AG04450 (cell line): ENCODE data around the gene TSEN54. TPM values are rescaled to one million over a fixed set of nuclear protein-coding genes. Genes with fewer than 3 reads are reported as not detected.

Source experiments
- CTCF ChIA-PET: fragments of 300-600, 350-600 bp; formaldehyde crosslinking; extraction: SDS; loops from one replicate; lab custom pipeline; 2022; ENCODE audit warnings: antibody characterized with exemption, inconsistent platforms; lab: Charles Lee
- POLR2A ChIA-PET: fragments of 350-600 bp; formaldehyde crosslinking; extraction: SDS; loops from one replicate; lab custom pipeline; 2021; ENCODE audit warnings: antibody characterized with exemption, inconsistent platforms; lab: Yijun Ruan, JAX
- DNase-seq: peaks from one replicate; pipeline ENCODE4 v3.0.0-alpha.2; 2011; ENCODE audit warnings: low read depth, low spot score
- H3K27ac ChIP-seq: one replicate; pipeline ENCODE4 v1.5.1; 2012; ENCODE audit warnings: low read depth, low read length, control low read depth
- H3K27me3 ChIP-seq: one replicate; pipeline ENCODE4 v1.6.0; 2012; ENCODE audit warnings: low read length; ENCODE audit not compliant: control insufficient read depth, insufficient read depth
- H3K4me3 ChIP-seq: 2 replicates; pipeline ENCODE4 v1.5.1; 2011; ENCODE audit warnings: mild to moderate bottlenecking, low read depth, low read length, control low read depth
- H3K9me3 ChIP-seq: 2 replicates; pipeline ENCODE4 v1.5.1; 2012; ENCODE audit warnings: low read length; ENCODE audit not compliant: control insufficient read depth, insufficient read depth
- polyA plus RNA-seq: library from polyadenylated mRNA; depleted of rRNA; stranded (reverse); fragments of >200 nt; gene quantifications from 2 replicates; pipeline ENCODE4 v1.2.3, GENCODE V29; 2011
- TF ChIP-seq, protein P1 (sequence below): IDR thresholded peaks from 2 replicates; pipeline ENCODE4 v1.5.1; 2011; ENCODE audit warnings: low read depth, low read length, control low read depth, inconsistent platforms

The TSEN54 gene
- polyA plus RNA-seq, 1 experiment, result 8.8 TPM

DNA sequence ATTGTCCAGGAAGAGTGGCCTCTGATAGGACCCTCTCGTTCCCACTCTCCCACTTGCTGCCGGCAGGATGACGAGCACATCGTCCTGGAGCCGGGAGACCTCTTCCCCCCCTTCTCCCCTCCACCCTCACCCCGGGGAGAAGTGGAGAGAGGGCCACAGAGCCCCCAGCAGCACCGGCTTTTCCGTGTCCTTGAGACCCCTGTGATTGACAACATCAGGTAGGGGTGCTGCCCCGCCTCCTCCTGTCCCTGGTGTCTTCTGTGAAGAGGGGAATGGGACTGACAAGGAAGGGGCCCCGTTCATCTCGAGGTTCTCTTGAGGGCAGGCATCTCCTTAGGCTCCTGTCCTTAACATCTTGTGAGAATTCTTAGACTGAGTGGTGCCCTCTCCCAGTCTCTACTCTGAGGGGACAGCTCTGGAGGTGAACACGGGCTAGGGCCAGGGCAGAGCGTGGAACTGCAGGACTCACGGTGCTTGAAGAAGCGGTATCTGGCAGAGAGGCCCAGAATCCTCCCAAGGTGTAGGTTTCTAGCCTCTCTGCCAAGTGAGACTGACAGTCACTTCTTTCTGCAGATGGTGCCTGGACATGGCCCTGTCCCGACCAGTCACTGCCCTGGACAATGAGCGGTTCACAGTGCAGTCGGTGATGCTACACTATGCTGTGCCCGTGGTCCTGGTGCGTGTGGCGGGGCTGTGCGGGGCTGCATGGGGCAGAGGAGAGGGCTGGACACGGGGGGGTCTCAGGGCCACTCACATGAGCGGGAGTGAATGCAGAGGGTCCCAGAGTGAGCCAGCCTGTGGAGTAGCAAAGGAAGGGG, 27.4 kb upstream of the TSEN54 start:
- DNase-seq, result no peak
- no peak overlapping the region for H3K27ac ChIP-seq
- no peak overlapping the region for H3K4me3 ChIP-seq
- H3K27me3 ChIP-seq, result no peaks in the 10 kb centered on the region
- TF ChIP-seq, protein P1, sequence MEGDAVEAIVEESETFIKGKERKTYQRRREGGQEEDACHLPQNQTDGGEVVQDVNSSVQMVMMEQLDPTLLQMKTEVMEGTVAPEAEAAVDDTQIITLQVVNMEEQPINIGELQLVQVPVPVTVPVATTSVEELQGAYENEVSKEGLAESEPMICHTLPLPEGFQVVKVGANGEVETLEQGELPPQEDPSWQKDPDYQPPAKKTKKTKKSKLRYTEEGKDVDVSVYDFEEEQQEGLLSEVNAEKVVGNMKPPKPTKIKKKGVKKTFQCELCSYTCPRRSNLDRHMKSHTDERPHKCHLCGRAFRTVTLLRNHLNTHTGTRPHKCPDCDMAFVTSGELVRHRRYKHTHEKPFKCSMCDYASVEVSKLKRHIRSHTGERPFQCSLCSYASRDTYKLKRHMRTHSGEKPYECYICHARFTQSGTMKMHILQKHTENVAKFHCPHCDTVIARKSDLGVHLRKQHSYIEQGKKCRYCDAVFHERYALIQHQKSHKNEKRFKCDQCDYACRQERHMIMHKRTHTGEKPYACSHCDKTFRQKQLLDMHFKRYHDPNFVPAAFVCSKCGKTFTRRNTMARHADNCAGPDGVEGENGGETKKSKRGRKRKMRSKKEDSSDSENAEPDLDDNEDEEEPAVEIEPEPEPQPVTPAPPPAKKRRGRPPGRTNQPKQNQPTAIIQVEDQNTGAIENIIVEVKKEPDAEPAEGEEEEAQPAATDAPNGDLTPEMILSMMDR, result no peak
- POLR2A ChIA-PET, result no interaction called here
- CTCF ChIA-PET, result no interaction called here
- no peaks in the 10 kb centered on the region for H3K9me3 ChIP-seq

DNA sequence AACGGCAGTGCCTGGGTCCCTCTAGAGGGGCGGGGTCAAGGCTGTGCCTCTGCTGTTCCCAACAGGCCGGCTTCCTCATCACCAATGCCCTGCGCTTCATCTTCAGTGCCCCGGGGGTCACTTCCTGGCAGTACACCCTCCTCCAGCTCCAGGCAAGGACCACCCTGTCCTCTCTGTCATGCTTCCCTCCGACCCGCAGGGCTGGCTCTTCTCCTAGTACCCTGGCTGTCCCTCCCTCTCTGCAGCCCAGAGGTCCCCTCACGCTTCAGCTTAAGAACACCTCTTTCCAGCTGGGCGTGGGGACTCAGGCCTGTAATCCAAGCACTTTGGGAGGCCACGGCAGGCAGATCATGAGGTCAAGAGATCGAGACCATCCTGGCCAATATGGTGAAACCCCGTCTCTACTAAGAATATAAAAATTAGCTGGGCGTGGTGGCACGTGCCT, 26.8 kb upstream of the TSEN54 start:
- POLR2A ChIA-PET, result no interaction called here
- Histone ChIP-seq H3K27ac (no peak overlapping the region), H3K27me3 (no peaks in the 10 kb centered on the region), H3K4me3 (no peak overlapping the region), H3K9me3 (no peaks in the 10 kb centered on the region)
- CTCF ChIA-PET, result no interaction called here
- no peak for DNase-seq
- TF ChIP-seq, protein P1, result no peak

DNA sequence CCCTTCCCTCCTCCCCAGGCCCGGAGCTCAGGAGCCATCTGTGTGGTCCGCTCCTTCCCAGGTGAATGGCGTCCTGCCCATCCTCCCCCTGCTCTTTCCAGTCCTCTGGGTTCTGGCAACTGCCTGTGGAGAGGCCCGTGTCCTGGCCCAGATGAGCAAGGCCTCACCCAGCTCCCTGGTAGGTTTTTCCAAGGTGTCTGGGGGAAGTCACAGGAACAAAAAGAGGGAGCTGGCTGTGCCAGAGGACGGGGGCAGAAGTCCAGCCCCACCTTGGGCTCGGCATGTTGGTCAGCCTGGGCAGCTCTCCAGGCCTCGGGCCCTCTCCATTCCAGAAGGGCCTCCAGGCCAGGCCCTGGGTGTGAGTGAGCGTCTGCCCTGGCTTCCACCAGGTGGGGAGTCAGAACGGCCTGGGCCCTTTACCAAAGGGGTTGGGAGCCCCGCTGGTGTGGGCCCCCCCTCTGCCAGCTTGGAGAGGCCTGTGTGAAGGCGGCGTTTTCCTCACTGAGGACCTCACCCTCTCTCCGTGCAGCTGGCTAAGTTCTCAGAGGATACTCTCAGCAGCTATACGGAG, 26.1 kb upstream of the TSEN54 start:
- POLR2A ChIA-PET, result no interaction called here
- TF ChIP-seq, protein P1, result no peak
- Histone ChIP-seq H3K4me3 (no peak overlapping the region), H3K27me3 (no peaks in the 10 kb centered on the region), H3K9me3 (no peaks in the 10 kb centered on the region), H3K27ac (no peak overlapping the region)
- no peak for DNase-seq
- CTCF ChIA-PET, result no interaction called here

DNA sequence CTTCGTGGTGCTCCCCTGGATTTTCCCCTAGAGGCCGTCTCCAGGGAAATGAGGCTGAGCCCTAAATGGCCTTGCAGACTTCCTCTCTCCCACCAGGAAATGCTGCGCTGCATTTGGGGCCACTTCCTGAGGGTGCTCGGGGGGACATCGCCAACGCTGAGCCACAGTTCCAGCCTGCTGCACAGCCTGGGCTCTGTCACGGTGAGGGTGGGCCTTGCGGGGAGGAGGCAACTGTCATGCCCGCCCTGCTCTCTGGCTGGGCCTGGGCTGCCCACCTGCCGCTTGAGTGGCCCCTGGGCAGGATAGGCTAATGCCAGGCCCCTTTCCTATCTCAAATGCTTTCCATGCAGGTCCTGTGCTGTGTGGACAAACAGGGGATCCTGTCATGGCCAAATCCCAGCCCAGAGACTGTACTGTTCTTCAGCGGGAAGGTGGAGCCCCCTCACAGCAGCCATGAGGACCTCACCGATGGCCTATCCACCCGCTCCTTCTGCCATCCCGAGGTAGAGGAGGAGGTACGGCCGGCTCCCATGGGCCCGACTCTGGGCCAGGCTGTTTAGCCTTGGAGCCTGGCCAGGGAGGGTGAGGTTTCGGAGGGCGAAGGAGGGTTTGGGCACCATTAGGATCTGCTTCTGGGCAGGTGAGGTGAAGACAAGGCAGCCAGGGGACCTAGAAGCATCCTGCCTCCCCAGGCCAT, 25.2 kb upstream of the TSEN54 start:
- H3K27ac ChIP-seq, result no peak overlapping the region
- no peaks in the 10 kb centered on the region for H3K9me3 ChIP-seq
- DNase-seq, result no peak
- POLR2A ChIA-PET, result no interaction called here
- no peak overlapping the region for H3K4me3 ChIP-seq
- CTCF ChIA-PET, result no interaction called here
- TF ChIP-seq, protein P1, result no peak
- H3K27me3 ChIP-seq, result no peaks in the 10 kb centered on the region

DNA sequence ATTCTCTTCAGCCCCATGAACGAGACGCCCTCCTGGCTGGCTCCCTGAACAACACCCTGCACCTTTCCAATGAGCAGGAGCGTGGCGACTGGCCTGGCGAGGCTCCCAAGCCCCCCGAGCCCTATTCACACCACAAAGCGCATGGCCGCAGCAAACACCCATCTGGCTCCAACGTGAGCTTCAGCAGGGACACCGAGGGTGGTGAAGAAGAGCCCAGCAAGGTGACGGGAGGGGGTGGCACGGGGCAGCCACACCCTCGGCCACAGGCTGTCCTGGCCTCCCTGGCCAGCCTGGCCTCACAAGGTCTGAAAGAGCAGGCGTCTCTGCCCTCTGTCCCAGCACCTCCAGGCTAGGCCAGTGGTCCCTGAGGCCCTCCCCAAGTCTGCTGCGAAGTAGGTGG, 24.6 kb upstream of the TSEN54 start:
- Histone ChIP-seq H3K27me3 (no peaks in the 10 kb centered on the region), H3K9me3 (no peaks in the 10 kb centered on the region), H3K4me3 (no peak overlapping the region), H3K27ac (no peak overlapping the region)
- ChIA-PET POLR2A (no interaction called here), CTCF (no interaction called here)
- no peak for DNase-seq
- TF ChIP-seq, protein P1, result no peak
